ENCODE results near the gene MTMR10.

MTMR10 gene

DNA sequence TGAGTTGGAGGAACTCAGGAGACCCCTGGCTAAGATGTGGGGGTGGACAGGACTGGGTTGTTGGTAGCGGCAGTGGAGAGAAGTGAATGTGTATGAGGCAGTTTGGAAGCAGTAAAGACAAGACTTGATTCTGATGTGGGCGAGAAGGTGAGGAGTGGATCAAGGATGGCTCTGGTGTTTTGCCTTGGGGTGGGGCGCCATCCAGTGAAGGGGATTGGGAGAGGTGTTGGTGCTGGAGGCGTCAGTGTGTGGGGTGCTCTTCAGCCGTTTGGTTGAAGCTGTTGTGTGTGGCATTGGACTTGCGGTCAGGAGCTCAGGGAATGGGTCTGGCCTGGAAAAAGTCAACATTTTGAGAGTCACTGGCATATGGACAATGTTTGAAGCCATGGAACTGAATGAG lies 74.4 kb downstream of the MTMR10 start:
- DNase-seq: no peak

DNA sequence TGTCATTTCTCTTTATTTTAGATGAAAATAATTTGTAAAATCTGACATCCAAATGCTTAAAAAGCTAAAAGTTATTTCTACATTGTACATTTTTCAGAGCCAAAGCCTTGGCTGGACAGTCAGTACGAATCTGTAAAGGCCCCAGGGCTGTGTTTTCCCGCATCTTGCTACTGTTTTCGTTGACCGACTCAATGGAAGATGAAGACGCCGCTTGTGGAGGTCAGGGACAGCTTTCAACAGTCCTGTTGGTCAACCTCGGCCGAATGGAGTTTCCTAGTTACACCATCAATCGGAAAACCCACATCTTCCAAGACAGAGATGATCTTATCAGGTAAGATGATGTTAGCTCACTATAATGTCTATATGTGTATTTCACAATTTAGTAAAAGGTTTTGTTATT lies 77.7 kb downstream of the MTMR10 start:
- DNase-seq: no peak

DNA sequence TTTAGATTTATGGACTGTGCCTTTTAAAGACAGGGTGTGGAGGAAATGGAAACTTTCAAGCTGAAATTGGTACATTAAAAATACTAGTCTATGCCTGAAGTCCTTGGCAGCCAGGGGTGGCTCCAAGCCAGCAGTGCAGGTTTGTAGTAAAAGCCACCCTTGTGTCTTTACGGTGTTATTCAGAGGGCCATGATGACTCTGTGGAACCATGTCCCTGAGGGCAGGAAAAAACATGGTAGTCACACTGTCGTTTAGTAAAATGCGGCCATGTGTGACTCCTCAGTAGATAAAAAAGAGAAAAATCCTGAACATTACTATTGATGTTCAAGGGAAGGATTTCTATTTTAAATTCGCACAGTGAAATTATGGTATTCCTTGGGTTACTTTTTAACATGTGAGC lies 85.1 kb downstream of the MTMR10 start:
- no peak for DNase-seq

DNA sequence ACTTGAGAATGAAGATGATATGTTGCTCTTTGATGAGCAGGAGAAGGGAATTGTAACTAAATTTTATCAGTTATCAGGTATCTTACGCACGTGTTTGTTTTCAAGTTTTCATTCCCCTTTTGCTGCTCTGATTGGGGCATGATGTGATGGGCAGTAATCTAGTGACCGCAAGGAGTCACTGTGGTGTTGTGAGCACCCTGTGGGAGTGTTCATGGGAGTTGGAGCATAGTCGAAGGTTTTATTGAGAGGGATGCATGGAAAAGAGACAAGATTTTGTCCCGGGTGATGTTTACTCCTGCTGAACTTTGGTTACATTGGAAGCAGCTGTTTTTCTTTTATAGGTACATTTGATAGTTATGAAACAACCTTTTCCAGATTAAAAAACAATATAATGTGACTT lies 85.6 kb downstream of the MTMR10 start:
- no peak for DNase-seq

DNA sequence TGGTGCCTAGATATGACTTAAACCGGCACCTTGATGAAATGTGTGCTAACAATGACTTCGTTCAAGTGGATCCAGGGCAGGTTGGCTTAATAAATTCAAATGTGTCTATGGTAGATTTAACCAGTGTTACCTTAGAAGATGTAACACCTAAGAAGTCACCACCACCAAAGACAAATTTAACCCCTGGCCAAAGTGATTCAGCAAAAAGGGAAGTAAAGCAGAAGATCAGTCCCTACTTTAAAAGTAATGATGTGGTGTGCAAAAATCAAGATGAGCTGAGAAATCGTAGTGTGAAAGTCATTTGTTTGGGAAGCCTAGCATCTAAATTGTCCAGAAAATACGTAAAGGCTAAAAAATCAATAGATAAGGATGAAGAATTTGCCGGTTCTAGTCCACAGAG lies 86.6 kb downstream of the MTMR10 start:
- no peak for DNase-seq

DNA sequence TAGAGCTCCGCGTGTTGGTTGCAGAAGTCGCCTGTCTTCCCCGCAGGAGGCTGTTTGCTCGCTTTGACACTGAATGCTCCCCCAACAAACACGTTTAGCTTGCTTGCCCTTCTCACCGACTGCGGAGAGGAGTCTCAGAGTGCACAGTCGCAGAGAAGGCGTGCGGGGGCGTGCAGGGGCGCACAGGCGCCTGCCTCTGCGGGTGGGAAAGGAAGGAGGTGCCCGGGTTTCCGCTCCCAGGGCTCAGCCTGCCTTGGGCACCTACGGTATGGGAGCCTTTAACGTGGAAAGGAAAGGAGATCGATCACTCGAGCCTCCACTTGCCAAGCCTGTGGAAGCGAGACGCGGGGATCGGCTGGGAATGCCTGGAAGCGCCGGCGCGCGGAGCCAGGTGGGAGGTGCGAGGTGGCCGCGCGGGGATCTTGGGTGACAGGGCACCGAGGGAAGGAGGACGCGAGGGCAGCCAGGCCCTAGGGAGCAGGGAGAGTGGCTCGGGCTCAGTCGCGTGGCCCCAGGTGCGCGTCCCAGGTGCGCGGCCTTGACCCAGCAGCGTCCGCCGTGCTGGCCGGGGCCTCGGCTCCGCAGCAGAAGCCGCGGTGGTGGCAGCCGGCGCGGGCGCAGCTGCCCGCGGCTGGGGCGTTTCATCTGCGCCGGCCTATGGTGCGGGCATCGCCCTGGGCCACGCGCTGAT lies 87.8 kb downstream of the MTMR10 start, which contains the start of gene FAN1:
Gene FAN1, plus strand, starts transcription at position 419 of the 691 bp plus-strand sequence. CDS start 749 bp downstream, outside the sequence.
- peak; percentile 54 to 77 for DNase-seq

DNA sequence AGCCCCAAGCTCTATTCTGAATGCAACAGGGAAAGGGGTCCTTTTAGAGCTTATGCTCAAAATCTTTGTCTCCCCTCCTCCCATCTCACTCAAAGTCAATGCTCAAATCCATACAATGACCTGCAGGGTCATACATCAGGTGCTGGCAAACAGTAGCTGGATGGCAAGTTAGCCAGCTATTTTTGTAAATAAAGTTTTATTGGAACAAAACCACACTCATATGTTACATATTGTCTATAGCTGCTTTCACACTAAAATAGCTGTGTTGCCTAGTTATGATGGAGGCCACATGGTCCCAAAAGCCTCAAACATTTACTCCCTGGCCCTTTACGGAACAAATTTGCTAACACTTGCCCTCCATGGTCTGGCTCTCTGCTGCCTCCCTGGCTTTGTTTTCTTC lies 89.5 kb downstream of the MTMR10 start:
- DNase-seq: no peak

DNA sequence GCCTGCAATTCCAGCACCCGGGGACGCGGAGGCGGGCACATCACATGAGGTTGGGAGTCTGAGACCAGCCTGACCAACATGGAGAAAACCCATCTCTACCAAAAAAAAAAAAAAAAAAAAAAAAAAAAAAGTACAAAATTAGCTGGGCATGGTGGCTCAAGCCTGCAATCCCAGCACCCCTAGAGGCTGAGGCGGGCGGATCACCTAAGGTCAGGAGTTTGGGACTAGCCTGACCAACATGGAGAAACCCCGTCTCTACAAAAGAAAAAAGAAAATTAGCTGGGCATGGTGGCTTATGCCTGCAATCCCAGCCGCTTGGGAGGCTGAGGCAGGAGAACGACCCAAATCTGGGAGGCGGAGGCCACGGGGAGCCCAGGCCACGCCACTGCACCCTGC lies 95.2 kb downstream of the MTMR10 start:
- DNase-seq: no peak

DNA sequence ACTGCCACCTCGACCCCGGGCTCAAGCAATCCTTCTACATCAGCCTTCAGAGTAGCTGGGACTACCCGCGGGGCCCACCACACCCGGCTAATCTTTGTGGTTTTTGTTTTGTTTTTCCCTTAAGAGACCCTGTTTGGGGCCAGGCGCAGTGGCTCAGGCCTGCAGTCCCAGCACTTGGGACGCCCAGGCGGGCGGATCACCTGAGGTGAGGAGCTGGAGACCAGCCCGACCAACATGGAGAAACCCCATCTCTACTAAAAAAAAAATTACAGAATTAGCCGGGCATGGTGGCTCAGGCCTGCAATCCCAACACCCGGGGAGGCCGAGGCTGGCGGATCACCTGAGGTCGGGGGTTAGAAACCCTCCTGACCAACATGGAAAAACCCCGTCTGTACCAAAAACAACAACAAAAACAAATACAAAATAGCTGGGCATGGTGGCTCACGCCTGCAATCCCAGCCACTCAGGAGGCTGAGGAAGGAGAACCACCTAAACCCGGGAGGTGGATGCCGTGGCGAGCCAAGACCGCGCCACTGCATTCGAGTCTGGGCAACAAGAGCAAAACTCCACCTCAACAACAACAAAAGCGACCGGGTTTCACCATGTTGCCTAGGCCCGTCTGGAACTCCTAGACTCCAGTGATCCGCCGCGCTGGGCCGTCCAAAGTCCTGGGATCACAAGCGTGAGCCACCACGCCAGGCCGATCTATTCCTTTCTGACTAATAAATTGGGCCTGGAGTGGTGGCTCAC lies 95.8 kb downstream of the MTMR10 start:
- no peak for DNase-seq

DNA sequence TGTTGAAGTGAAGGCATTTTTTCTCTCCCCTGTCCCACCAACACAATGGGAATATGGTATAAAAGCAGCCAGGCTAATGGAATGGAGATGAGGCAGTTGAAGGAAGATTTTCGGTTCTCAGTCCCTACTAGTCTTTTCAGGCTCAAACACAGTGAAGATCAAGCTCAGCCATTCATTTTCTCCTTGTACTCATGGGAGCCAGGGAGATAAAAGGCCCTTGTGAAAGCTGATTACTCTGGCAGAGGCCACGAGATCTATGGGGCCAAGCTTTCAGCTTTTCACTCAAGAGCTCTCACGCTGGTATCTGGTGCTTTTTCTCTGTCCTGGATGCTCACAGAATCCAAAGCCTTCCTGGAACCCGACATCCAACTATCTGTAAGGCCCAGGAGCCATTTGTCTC lies 102.2 kb downstream of the MTMR10 start:
- DNase-seq: no peak

Data from CD4-positive, alpha-beta T cell treated with Interferon alpha-2 for 1 hour (primary cell).